ENCODE results near the gene CMC2.

The CMC2 gene

GRCh38 chr16:80997964-80998620 is 8.6 kb downstream of the CMC2 start:
- TF ChIP-seq CTCF (IDR thresholded peaks at IDR 0.05; ENCODE audit: insufficient read depth, low read length, missing control alignments): no peak
- ChIA-PET POLR2A (no interaction called here), CTCF (interaction anchor here (0.6 to 1.3 kb wide), 6 partner anchors 9 to 74 kb away, joined by 3 to 4 read pairs (median 3); partner anchors contain the start of genes ATMIN, CENPN and CMC2)
- H3K4me3 ChIP-seq (ENCODE audit: low read depth, low read length): no peak overlapping the region
- DNase-seq (ENCODE audit: low read depth, low spot score): no peak

GRCh38 chr16:80997139-80997798 is 9.4 kb downstream of the CMC2 start:
- no peak for TF ChIP-seq CTCF (IDR thresholded peaks at IDR 0.05; ENCODE audit: insufficient read depth, low read length, missing control alignments)
- DNase-seq (ENCODE audit: low read depth, low spot score): no peak
- CTCF ChIA-PET: interaction anchor here (0.6 to 1.3 kb wide), 7 partner anchors 7 to 71 kb away, joined by 3 to 4 read pairs (median 4); partner anchors contain the start of genes ATMIN, CENPN and CMC2
- POLR2A ChIA-PET: interaction anchor here (0.6 kb wide), 1 partner anchor 60 kb away, joined by 3 read pairs; no protein-coding TSS in a partner anchor
- no peak overlapping the region for H3K4me3 ChIP-seq (ENCODE audit: low read depth, low read length)

GRCh38 chr16:80996688-80997138 is 10.0 kb downstream of the CMC2 start:
- ChIA-PET POLR2A (interaction anchor here (0.6 kb wide), 1 partner anchor 59 kb away, joined by 3 read pairs; no protein-coding TSS in a partner anchor), CTCF (interaction anchor here (1.0 kb wide), 2 partner anchors 8 to 39 kb away, joined by 4 read pairs; partner anchors contain the start of gene ATMIN)
- no peak for TF ChIP-seq CTCF (IDR thresholded peaks at IDR 0.05; ENCODE audit: insufficient read depth, low read length, missing control alignments)
- DNase-seq (ENCODE audit: low read depth, low spot score): no peak
- no peak overlapping the region for H3K4me3 ChIP-seq (ENCODE audit: low read depth, low read length)

GRCh38 chr16:80994451-80994850 is 12.2 kb downstream of the CMC2 start:
- DNase-seq (ENCODE audit: low read depth, low spot score): no peak
- TF ChIP-seq CTCF (IDR thresholded peaks at IDR 0.05; ENCODE audit: insufficient read depth, low read length, missing control alignments): no peak
- POLR2A ChIA-PET: interaction anchor here (2.0 kb wide), 1 partner anchor 12 kb away, joined by 10 read pairs; the partner anchor contains the start of genes CENPN and CMC2
- H3K4me3 ChIP-seq (ENCODE audit: low read depth, low read length): no peak overlapping the region
- CTCF ChIA-PET: interaction anchor here (1.2 to 7.9 kb wide), 4 partner anchors 10 to 70 kb away, joined by 3 to 125 read pairs (median 12); partner anchors contain the start of genes ATMIN, CENPN and CMC2

GRCh38 chr16:80993834-80994233 is 12.9 kb downstream of the CMC2 start:
- no peak for DNase-seq (ENCODE audit: low read depth, low spot score)
- H3K4me3 ChIP-seq (ENCODE audit: low read depth, low read length): peak overlapping the region; percentile 43
- ChIA-PET POLR2A (interaction anchor here (0.9 to 2.0 kb wide), 3 partner anchors 13 to 61 kb away, joined by 5 to 10 read pairs (median 7); partner anchors contain the start of genes CENPN and CMC2), CTCF (interaction anchor here (1.1 to 7.9 kb wide), 5 partner anchors 10 to 69 kb away, joined by 3 to 125 read pairs (median 9); partner anchors contain the start of genes ATMIN, CENPN and CMC2)
- TF ChIP-seq CTCF (IDR thresholded peaks at IDR 0.05; ENCODE audit: insufficient read depth, low read length, missing control alignments): no peak

All from AG04449 (cell line).